Esophagus squamous epithelium (tissue), 4 donors: ENCODE results near the gene MINDY3.

Experiments used
- CTCF ChIP-seq, 6 experiments: fragments of 450-650 bp in 4 of 6; fragments of 200-600 bp in 2 of 6; sonication (generic) in 2 of 6; IDR thresholded peaks; one replicate each; pipeline ENCODE4 v1.5.1; 2016 to 2019; ENCODE audit warnings: antibody characterized with exemption in 6 of 6, mild to moderate bottlenecking in 4 of 6, moderate library complexity in 4 of 6
- POLR2A ChIP-seq, 4 donors: fragments of 450-650 bp; IDR thresholded peaks; one replicate each; pipeline ENCODE4 v1.6.1; 2017; ENCODE audit warnings: antibody characterized with exemption in 4 of 4, mild to moderate bottlenecking in 4 of 4, moderate library complexity in 3 of 4

- TF ChIP-seq CTCF (IDR thresholded peaks at IDR 0.05) (no peak), POLR2A (IDR thresholded peaks at IDR 0.05) (no peak)
These were observed 124.5 kb downstream of the MINDY3 start for GRCh38 chr10:15735763-15736162.
